Liver (tissue), 9 donors: Measurements from ENCODE around the gene RBM5. TPM values are rescaled to one million over a fixed set of nuclear protein-coding genes. Genes with fewer than 3 reads are reported as not detected.

Experiments used
- DNase-seq: peaks from one replicate; pipeline ENCODE4 v3.0.0-alpha.2; 2017; ENCODE audit warnings: low spot score
- H3K27ac ChIP-seq, 2 donors: one replicate each; pipeline ENCODE4 v1.7.0; 2013; ENCODE audit warnings: inconsistent platforms in 2 of 2, low read length in 2 of 2, control low read depth in 1 of 2, low read depth in 1 of 2, mild to moderate bottlenecking in 1 of 2
- H3K27me3 ChIP-seq, 4 donors: one replicate each; pipeline versions ENCODE4 v1.6.1 to v1.7.0; 2013; ENCODE audit warnings: low read length in 3 of 4, inconsistent platforms in 1 of 4, mild to moderate bottlenecking in 1 of 4, moderate library complexity in 1 of 4; ENCODE audit not compliant: control insufficient read depth in 4 of 4, insufficient read depth in 4 of 4
- H3K36me3 ChIP-seq, 4 donors: one replicate each; pipeline versions ENCODE4 v1.6.1 to v1.7.0; 2013; ENCODE audit warnings: low read length in 3 of 4, mild to moderate bottlenecking in 3 of 4, low read depth in 1 of 4, moderate library complexity in 1 of 4; ENCODE audit not compliant: control insufficient read depth in 4 of 4, insufficient read depth in 3 of 4
- H3K4me1 ChIP-seq, 4 donors: one replicate each; pipeline versions ENCODE4 v1.6.1 to v1.7.0; 2013; ENCODE audit warnings: low read length in 3 of 4, mild to moderate bottlenecking in 3 of 4, moderate library complexity in 1 of 4; ENCODE audit not compliant: control insufficient read depth in 4 of 4, insufficient read depth in 4 of 4
- H3K4me3 ChIP-seq, 3 donors: one replicate each; pipeline versions ENCODE4 v1.6.1 to v1.7.0; 2013; ENCODE audit warnings: low read length in 3 of 3, control low read depth in 1 of 3, low read depth in 1 of 3, mild to moderate bottlenecking in 1 of 3
- H3K9ac ChIP-seq, 2 donors: one replicate each; pipeline ENCODE4 v1.7.0; 2013; ENCODE audit warnings: low read length in 2 of 2, mild to moderate bottlenecking in 2 of 2, moderate library complexity in 2 of 2, control low read depth in 1 of 2, low read depth in 1 of 2
- H3K9me3 ChIP-seq, 4 donors: one replicate each; pipeline versions ENCODE4 v1.6.1 to v1.7.0; 2013; ENCODE audit warnings: low read length in 3 of 4; ENCODE audit not compliant: control insufficient read depth in 4 of 4
- ATF3 ChIP-seq: IDR thresholded peaks from 2 replicates; pipeline ENCODE4 v1.6.1; 2016; ENCODE audit warnings: antibody characterized with exemption
- EGR1 ChIP-seq, 2 donors: IDR thresholded peaks; 2 replicates each; pipeline ENCODE4 v1.6.1; 2016 to 2018; ENCODE audit warnings: antibody characterized with exemption in 2 of 2, low read depth in 2 of 2
- GABPA ChIP-seq, 2 donors: IDR thresholded peaks in 1 of 2; conservative IDR thresholded peaks in 1 of 2; 2 replicates each; pipeline ENCODE4 v1.6.1; 2016; ENCODE audit warnings: antibody characterized with exemption in 2 of 2, mild to moderate bottlenecking in 1 of 2, moderate library complexity in 1 of 2
- HNF4A ChIP-seq, 2 donors: conservative IDR thresholded peaks; 2 replicates each; pipeline ENCODE4 v1.6.1; 2016; ENCODE audit warnings: antibody characterized with exemption in 2 of 2, mild to moderate bottlenecking in 2 of 2
- HNF4G ChIP-seq: IDR thresholded peaks from 2 replicates; pipeline ENCODE4 v1.6.1; 2016; ENCODE audit warnings: antibody characterized with exemption
- MAX ChIP-seq: IDR thresholded peaks from 2 replicates; pipeline ENCODE4 v1.6.1; 2016; ENCODE audit warnings: antibody characterized with exemption
- RAD21 ChIP-seq, 2 donors: IDR thresholded peaks; 2 replicates each; pipeline ENCODE4 v1.6.1; 2016; ENCODE audit warnings: antibody characterized with exemption in 2 of 2, mild to moderate bottlenecking in 2 of 2
- RXRA ChIP-seq, 2 donors: IDR thresholded peaks; 2 replicates each; pipeline ENCODE4 v1.6.1; 2017 to 2018; ENCODE audit warnings: antibody characterized with exemption in 2 of 2, mild to moderate bottlenecking in 1 of 2
- SP1 ChIP-seq: IDR thresholded peaks from 2 replicates; pipeline ENCODE4 v1.6.1; 2018; ENCODE audit warnings: antibody characterized with exemption, mild to moderate bottlenecking
- TAF1 ChIP-seq: conservative IDR thresholded peaks from 2 replicates; pipeline ENCODE4 v1.6.1; 2016; ENCODE audit warnings: antibody characterized with exemption, mild to moderate bottlenecking
- YY1 ChIP-seq: IDR thresholded peaks from 2 replicates; pipeline ENCODE4 v1.6.1; 2016; ENCODE audit warnings: antibody characterized with exemption, mild to moderate bottlenecking
- ZBTB33 ChIP-seq: IDR thresholded peaks from 2 replicates; pipeline ENCODE4 v1.6.1; 2016; ENCODE audit warnings: antibody characterized with exemption
- WGBS: extraction: QIAGEN DNeasy Blood & Tissue Kit; methylation state at CpG from one replicate; pipeline ENCODE4 v1.1.7; 2013; 5-methylcytosine and 5-hydroxymethylcytosine counted together
- polyA plus RNA-seq, 2 donors: library from polyadenylated mRNA; stranded (reverse) in 1 of 2; unstranded in 1 of 2; fragments of 200-250 nt in 1 of 2; fragments of >200 nt in 1 of 2; fragmentation: Nextera tagmentation in 1 of 2; extraction: Ambion mirVana in 1 of 2; gene quantifications; one replicate each; pipeline versions ENCODE4 v1.2.1 to v1.2.3, GENCODE V29; 2013 to 2015
- total RNA-seq, 2 donors: library from RNA; depleted of rRNA; stranded (reverse); fragments of >200 nt; gene quantifications; one replicate each; pipeline ENCODE4 v1.2.3, GENCODE V29; 2014
- TF ChIP-seq, protein P1 (sequence below): fragments of 150-350 bp; IDR thresholded peaks from 2 replicates; pipeline ENCODE4 v1.5.1; 2017; ENCODE audit warnings: improper control_type of control experiment, low read depth, low read length; ENCODE audit not compliant: missing input control
- donor health status: healthy.
- donor health status: healthy.
- donor health status: healthy.
- donor health status: healthy.
- donor health status: healthy.

RBM5 gene
- total and polyA plus RNA-seq, 4 donors = 21.2 to 142 (median 64.3) TPM

DNA sequence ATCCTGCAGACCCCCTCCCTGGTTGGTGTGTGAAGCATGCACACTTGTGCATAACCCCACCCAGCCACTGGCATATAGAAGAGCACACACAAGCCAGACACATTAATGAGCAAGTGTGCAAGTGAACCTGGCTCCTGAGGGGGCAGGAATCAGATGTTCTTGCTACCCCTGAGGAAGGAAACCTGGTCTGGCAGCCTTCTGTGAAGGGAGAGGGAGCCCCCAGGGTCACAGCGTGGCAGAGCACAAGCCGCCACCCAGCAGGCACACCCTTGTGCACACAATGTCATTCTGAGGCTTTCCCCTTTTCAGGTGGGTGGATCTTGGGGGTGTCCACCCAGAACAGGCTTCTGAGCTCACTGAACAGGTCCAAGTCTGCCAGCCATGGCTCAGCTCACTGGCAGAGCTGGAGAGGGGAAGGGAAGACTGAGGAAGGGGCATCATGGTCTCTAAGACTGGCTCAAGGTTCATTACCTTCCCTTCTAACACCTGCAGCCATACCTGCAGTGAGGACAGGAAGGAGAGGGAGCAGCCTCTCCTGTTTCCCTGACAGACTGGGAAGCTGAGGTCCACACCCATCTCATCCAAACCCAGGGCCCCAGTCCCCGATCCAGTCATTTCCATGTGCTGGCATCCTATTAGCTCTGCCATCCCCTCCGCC, 34.8 kb downstream of the RBM5 start (continued):
- TF ChIP-seq GABPA (IDR thresholded peaks at IDR 0.05 in 1 of 2, conservative IDR thresholded peaks at IDR 0.05 in 1 of 2) (no peak), ATF3 (no peak)

- Histone ChIP-seq H3K36me3 (peaks cover 0 to 12% (median 5%) of the 10 kb centered on the region in 4 donors), H3K9ac (no peak overlapping the region), H3K27ac (no peak overlapping the region), H3K9me3 (no peaks in the 10 kb centered on the region), H3K4me1 (no peaks in the 10 kb centered on the region), H3K4me3 (no peak overlapping the region), H3K27me3 (no peaks in the 10 kb centered on the region)
- TF ChIP-seq RAD21 (IDR thresholded peaks at IDR 0.05) = no peak
- no peak for TF ChIP-seq GABPA (IDR thresholded peaks at IDR 0.05 in 1 of 2, conservative IDR thresholded peaks at IDR 0.05 in 1 of 2)
- TF ChIP-seq HNF4G = no peak
- TF ChIP-seq HNF4A (conservative IDR thresholded peaks at IDR 0.05) = no peak
- no peak for TF ChIP-seq EGR1 (IDR thresholded peaks at IDR 0.05; ENCODE audit: low read depth in 2 of 2)
- no peak for TF ChIP-seq TAF1
- no peak for TF ChIP-seq YY1
- TF ChIP-seq MAX = no peak
- TF ChIP-seq ZBTB33 = no peak
- TF ChIP-seq, protein P1, sequence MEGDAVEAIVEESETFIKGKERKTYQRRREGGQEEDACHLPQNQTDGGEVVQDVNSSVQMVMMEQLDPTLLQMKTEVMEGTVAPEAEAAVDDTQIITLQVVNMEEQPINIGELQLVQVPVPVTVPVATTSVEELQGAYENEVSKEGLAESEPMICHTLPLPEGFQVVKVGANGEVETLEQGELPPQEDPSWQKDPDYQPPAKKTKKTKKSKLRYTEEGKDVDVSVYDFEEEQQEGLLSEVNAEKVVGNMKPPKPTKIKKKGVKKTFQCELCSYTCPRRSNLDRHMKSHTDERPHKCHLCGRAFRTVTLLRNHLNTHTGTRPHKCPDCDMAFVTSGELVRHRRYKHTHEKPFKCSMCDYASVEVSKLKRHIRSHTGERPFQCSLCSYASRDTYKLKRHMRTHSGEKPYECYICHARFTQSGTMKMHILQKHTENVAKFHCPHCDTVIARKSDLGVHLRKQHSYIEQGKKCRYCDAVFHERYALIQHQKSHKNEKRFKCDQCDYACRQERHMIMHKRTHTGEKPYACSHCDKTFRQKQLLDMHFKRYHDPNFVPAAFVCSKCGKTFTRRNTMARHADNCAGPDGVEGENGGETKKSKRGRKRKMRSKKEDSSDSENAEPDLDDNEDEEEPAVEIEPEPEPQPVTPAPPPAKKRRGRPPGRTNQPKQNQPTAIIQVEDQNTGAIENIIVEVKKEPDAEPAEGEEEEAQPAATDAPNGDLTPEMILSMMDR = no peak
- TF ChIP-seq SP1 = no peak
- TF ChIP-seq ATF3 = no peak
- no peak for DNase-seq
- WGBS = 43% methylated on average over 15 of the region's 15 CpGs
Observed at GRCh38 chr3:50124052-50124799, 35.5 kb downstream of the RBM5 start.

DNA sequence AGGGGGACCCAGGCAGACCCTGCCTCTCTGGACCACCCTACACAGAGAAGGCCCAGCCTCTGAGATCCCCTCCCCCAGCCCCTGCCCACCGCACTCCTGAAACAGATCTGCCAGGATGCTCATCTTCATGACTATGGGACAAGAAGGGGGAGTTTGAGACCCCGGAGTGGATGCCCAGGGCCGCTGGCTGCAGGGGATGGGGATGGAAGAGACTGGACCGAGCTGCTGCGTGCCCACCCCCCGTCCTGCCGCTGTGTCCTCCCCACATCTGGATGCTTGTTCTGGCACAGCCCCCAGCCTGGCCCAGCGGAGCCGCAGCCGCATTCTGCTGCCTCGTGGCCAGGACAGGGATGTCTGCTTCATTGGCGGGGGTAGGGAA, 36.1 kb downstream of the RBM5 start:
- H3K4me1 ChIP-seq = no peaks in the 10 kb centered on the region
- H3K4me3 ChIP-seq = no peak overlapping the region
- H3K36me3 ChIP-seq = peaks cover 0 to 9% (median 3%) of the 10 kb centered on the region in 4 donors
- no peak overlapping the region for H3K9ac ChIP-seq
- no peak overlapping the region for H3K27ac ChIP-seq
- no peak for TF ChIP-seq RXRA (IDR thresholded peaks at IDR 0.05)
- TF ChIP-seq RAD21 (IDR thresholded peaks at IDR 0.05) = no peak
- TF ChIP-seq MAX = no peak
- TF ChIP-seq ATF3 = no peak
- no peak for TF ChIP-seq HNF4G
- no peaks in the 10 kb centered on the region for H3K27me3 ChIP-seq
- no peaks in the 10 kb centered on the region for H3K9me3 ChIP-seq
- 47% methylated on average over 12 of the region's 12 CpGs for WGBS
- DNase-seq = no peak
